WERI-Rb-1 (cell line): ENCODE data around the gene NABP2.

ENCODE experiments used
- DNase-seq: peaks from one replicate; pipeline ENCODE4 v3.0.0-alpha.2; 2020
- H3K27ac ChIP-seq: fragments of 250-450 bp; sonication (Bioruptor Pico); 2 replicates; pipeline ENCODE4 v1.5.1; 2020; ENCODE audit warnings: mild to moderate bottlenecking, moderate library complexity
- H3K27me3 ChIP-seq: fragments of 250-450 bp; sonication (Bioruptor Pico); 2 replicates; pipeline ENCODE4 v1.5.1; 2021; ENCODE audit warnings: mild to moderate bottlenecking, low read depth, moderate library complexity; ENCODE audit not compliant: insufficient read depth, severe bottlenecking
- H3K36me3 ChIP-seq: fragments of 250-450 bp; sonication (Bioruptor Pico); 2 replicates; pipeline ENCODE4 v1.5.1; 2020; ENCODE audit warnings: mild to moderate bottlenecking, moderate library complexity
- H3K4me3 ChIP-seq: 2 replicates; pipeline ENCODE4 v1.5.1; 2011; ENCODE audit warnings: low read depth, mild to moderate bottlenecking, control low read depth, low read length
- H3K9me3 ChIP-seq: fragments of 250-450 bp; sonication (Bioruptor Pico); 2 replicates; pipeline ENCODE4 v1.5.1; 2021; ENCODE audit warnings: mild to moderate bottlenecking, moderate library complexity; ENCODE audit not compliant: severe bottlenecking
- CTCF ChIP-seq: IDR thresholded peaks from 2 replicates; pipeline ENCODE4 v1.5.1; 2011; ENCODE audit warnings: low read depth, mild to moderate bottlenecking, control low read depth, inconsistent platforms, low read length

Gene NABP2

DNA sequence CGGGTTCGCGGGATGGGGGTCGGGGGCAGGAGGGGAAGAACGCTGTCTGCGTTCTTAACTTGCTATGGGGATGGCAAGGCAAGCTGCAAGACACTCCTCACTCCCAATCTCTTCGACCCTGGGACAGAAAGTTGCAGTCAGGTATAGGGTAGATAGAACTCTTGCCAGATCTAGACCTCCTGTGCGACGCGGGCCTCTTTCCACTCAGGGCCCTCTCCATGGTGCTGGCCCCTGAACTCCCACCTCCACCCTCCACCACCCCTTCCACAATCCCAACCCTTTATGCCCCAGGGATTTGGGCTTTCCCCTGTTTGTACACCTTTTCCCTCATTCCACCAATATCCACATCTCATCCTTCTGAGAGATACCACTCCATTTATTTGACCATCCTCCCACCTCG is 812 bp downstream of the NABP2 start:
- TF ChIP-seq CTCF = no peak
- Histone ChIP-seq H3K27ac (no peak overlapping the region), H3K9me3 (no peaks in the 10 kb centered on the region)

GRCh38 chr12:56229082-56229481 is 4.9 kb downstream of the NABP2 start:
- Histone ChIP-seq H3K36me3 (peaks cover 3% of the 10 kb centered on the region; the same call in 1 of the 2 replicates), H3K27me3 (no peaks in the 10 kb centered on the region), H3K27ac (no peak overlapping the region), H3K4me3 (no peak overlapping the region), H3K9me3 (no peaks in the 10 kb centered on the region)
- no peak for TF ChIP-seq CTCF
- no peak for DNase-seq

More for the DNA sequence above, 812 bp downstream of the NABP2 start:
- DNase-seq = no peak
- Histone ChIP-seq H3K27me3 (no peaks in the 10 kb centered on the region), H3K4me3 (peak overlapping the region; percentile 53), H3K36me3 (peaks cover 3% of the 10 kb centered on the region; the same call in 1 of the 2 replicates)

DNA sequence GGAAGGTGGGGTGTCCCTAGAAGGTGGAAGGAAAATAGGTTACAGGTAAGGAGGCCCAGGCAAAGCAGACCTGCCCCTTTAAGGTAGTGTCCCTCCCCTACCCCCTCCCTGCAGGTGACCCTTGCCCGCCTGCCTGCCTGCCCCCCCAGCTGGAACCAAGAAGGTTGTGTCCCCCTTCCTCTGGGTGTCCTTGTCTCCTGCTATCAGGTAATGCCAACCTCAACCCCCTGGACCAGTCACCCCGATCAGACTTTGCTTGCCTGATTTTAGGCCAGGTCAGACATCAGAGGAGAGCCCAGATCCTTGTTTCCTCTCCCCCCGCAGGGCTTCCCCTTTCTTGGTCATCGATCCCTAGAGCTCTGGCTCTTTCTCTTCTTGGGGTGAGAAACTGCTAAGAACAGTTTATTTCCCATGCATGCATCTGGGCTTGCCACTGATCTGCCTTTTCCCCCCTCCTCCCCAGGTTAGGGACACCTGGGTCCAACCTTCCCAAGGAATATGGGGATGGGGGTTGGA is 5.8 kb downstream of the NABP2 start, which contains the start of gene SLC39A5:
TSS of gene SLC39A5 (plus strand) at position 136 of the 516 bp plus-strand sequence. CDS start 1,224 bp downstream, outside the sequence.
- Histone ChIP-seq H3K4me3 (no peak within 1 kb of the TSS), H3K9me3 (no peaks in the 10 kb centered on the region), H3K27me3 (no peaks in the 10 kb centered on the region), H3K27ac (peak within 1 kb of the TSS; percentile 88), H3K36me3 (peaks cover 3% of the 10 kb centered on the region; the same call in 1 of the 2 replicates)
- DNase-seq = no peak
- TF ChIP-seq CTCF = no peak

DNA sequence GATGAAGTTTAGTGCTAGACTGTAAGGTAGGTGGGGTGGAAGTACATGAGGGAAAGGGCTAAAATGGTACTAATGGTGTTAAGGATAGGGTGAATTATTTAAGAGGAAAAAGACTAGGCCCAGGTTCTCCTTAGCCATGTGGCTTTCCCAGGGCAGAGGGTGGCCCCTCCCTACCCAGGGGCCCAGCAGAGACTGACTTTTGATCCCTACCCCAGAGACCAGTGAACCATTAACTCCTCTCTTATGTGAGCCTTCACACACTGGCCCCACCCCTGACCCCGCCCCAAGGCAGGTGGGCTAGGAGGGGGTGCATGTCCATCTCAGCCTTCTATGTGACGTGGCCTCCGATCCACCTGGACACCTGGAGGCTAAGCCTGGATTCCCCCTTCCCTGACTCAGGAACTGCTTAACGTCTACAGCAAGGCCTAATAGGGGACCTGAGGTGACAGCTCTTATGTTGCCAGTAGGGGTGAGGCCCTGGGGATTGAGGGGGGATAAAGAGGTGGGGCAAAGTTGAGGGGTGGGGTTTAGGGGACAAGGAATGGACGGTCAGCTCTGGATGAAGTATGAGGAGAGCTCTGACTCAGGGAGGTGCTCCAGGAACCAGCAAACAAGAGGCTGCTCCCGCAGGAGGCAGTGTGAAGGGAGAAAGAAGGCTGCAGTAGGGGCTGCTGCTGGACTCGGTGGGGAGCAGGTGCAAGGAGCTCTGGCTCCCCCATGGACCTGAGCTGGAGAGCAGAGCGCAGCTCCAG is 6.5 kb downstream of the NABP2 start:
- peak; percentile 94 for DNase-seq
- H3K27me3 ChIP-seq = no peaks in the 10 kb centered on the region
- no peak overlapping the region for H3K4me3 ChIP-seq
- H3K9me3 ChIP-seq = no peaks in the 10 kb centered on the region
- 0 out of 2 replicates have a peak, but pooled peaks cover 3% of the 10 kb centered on the region for H3K36me3 ChIP-seq
- TF ChIP-seq CTCF = 0 out of 2 replicates have a peak, but pooled peaks have one; percentile 3
- H3K27ac ChIP-seq = peak overlapping the region; percentile 88

DNA sequence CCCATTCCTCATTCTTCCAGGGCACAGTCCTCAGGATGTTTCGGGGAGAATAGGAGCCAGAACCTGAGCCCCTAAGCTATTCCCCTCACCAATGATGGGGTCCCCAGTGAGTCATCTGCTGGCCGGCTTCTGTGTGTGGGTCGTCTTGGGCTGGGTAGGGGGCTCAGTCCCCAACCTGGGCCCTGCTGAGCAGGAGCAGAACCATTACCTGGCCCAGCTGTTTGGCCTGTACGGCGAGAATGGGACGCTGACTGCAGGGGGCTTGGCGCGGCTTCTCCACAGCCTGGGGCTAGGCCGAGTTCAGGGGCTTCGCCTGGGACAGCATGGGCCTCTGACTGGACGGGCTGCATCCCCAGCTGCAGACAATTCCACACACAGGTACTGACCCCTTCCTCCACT is 7.0 kb downstream of the NABP2 start:
- Histone ChIP-seq H3K9me3 (no peaks in the 10 kb centered on the region), H3K27ac (peak overlapping the region; percentile 68), H3K4me3 (no peak overlapping the region), H3K36me3 (peaks cover 3% of the 10 kb centered on the region; the same call in 1 of the 2 replicates), H3K27me3 (no peaks in the 10 kb centered on the region)
- no peak for TF ChIP-seq CTCF
- no peak for DNase-seq
